ENCODE measurements around the gene AP5S1. TPM values are rescaled to one million over a fixed set of nuclear protein-coding genes. Genes with fewer than 3 reads are reported as not detected.

Gene AP5S1
- total RNA-seq = 10 to 100 TPM; 16.0 to 46.3 (median 35.0) TPM

- Histone ChIP-seq H3K27me3 (no peaks in the 10 kb centered on the region), H3K4me1 (peaks cover 6 to 23% of the 10 kb centered on the region in 2 donors), H3K27ac (peak within 1 kb of the TSS; percentile 99 to 100 (median 100)), H3K9me3 (no peaks in the 10 kb centered on the region), H3K4me3 (replicated peaks in 1 of 3) (peak within 1 kb of the TSS; percentile 45 to 52 (median 51)), H3K36me3 (peaks cover 19 to 20% of the 10 kb centered on the region in 2 donors)
- intact Hi-C loops (cut with DNase I) = no loop called here
- peak; percentile 97 to 98 for DNase-seq
- peak; percentile 89 to 100 (median 98) for TF ChIP-seq CTCF (IDR thresholded peaks at IDR 0.05)
- peak in 1 of 2 donors; percentile 87 for TF ChIP-seq POLR2A (IDR thresholded peaks at IDR 0.05)
- WGBS, 2 donors = 0% methylated on average over 38 to 84 of the region's 96 CpGs
Measured at GRCh38 chr20:3820048-3820900, at the start of gene AP5S1. Gene AP5S1 (plus strand): TSS chr20:3820547. CDS start chr20:3822118, 1,571 bp downstream.

GRCh38 chr20:3771552-3772058, 48.7 kb upstream of the AP5S1 start:
- H3K4me3 ChIP-seq (replicated peaks in 1 of 3) = no peak overlapping the region
- TF ChIP-seq POLR2A (IDR thresholded peaks at IDR 0.05) (no peak), CTCF (IDR thresholded peaks at IDR 0.05) (no peak)
- H3K4me1 ChIP-seq = peaks cover 10 to 22% of the 10 kb centered on the region in 2 donors
- no peaks in the 10 kb centered on the region for H3K9me3 ChIP-seq
- H3K27me3 ChIP-seq = no peaks in the 10 kb centered on the region
- DNase-seq = no peak
- intact Hi-C loops (cut with DNase I) = no loop called here
- 76 to 88% methylated on average over 7 of the region's 7 CpGs for WGBS, 2 donors
- H3K27ac ChIP-seq = no peak overlapping the region
- no peaks in the 10 kb centered on the region for H3K36me3 ChIP-seq

- H3K9me3 ChIP-seq = no peaks in the 10 kb centered on the region
- no peaks in the 10 kb centered on the region for H3K27me3 ChIP-seq
- WGBS, 2 donors = 89 to 90% methylated on average over 4 of the region's 4 CpGs
- no peak overlapping the region for H3K27ac ChIP-seq
- TF ChIP-seq POLR2A (IDR thresholded peaks at IDR 0.05) = no peak
- TF ChIP-seq CTCF (IDR thresholded peaks at IDR 0.05) = no peak
- peaks cover 8 to 12% of the 10 kb centered on the region in 2 donors for H3K4me1 ChIP-seq
- H3K4me3 ChIP-seq (replicated peaks in 1 of 3) = no peak overlapping the region
- no peaks in the 10 kb centered on the region for H3K36me3 ChIP-seq
- intact Hi-C loops (cut with DNase I) = no loop called here
- DNase-seq = no peak
Measured at GRCh38 chr20:3775457-3776108, 44.8 kb upstream of the AP5S1 start.

- no peak for DNase-seq
- H3K27ac ChIP-seq = no peak overlapping the region
- 19 to 38% methylated on average over 6 to 7 of the region's 16 CpGs for WGBS, 2 donors
- H3K36me3 ChIP-seq = no peaks in the 10 kb centered on the region
- intact Hi-C loops (cut with DNase I) = no loop called here
- no peaks in the 10 kb centered on the region for H3K27me3 ChIP-seq
- TF ChIP-seq CTCF (IDR thresholded peaks at IDR 0.05) (no peak), POLR2A (IDR thresholded peaks at IDR 0.05) (no peak)
- no peaks in the 10 kb centered on the region for H3K9me3 ChIP-seq
- peak overlapping the region in 1 of 3 donors; percentile 29 for H3K4me3 ChIP-seq (replicated peaks in 1 of 3)
- H3K4me1 ChIP-seq = peaks cover 8 to 18% of the 10 kb centered on the region in 2 donors
Measured at GRCh38 chr20:3777381-3777715, 43.0 kb upstream of the AP5S1 start.
